HEK293T (cell line): Measurements from ENCODE around the gene CBFA2T2.
"Not testable (repeated sequence)": the region's sequence is repeated elsewhere in the genome, so short reads cannot be mapped to it uniquely, and the experiment has no call there.

Source experiments
- CTCF ChIA-PET: fragments of 350-600 bp; formaldehyde crosslinking; extraction: SDS; loops from one replicate; lab custom pipeline; 2021; ENCODE audit warnings: antibody characterized with exemption, inconsistent platforms; lab: Yijun Ruan, JAX
- POLR2A ChIA-PET: fragments of 350-600 bp; formaldehyde crosslinking; extraction: SDS; loops from one replicate; lab custom pipeline; 2020; ENCODE audit warnings: antibody characterized with exemption, inconsistent platforms; lab: Yijun Ruan, JAX
- DNase-seq: peaks from one replicate; pipeline ENCODE4 v3.0.0; 2012; ENCODE audit warnings: mixed read lengths; ENCODE audit errors: extremely low spot score
- ARNT ChIP-seq: fragments of 450-650 bp; IDR thresholded peaks from 2 replicates; pipeline ENCODE4 v1.6.1; 2017; ENCODE audit warnings: mild to moderate bottlenecking
- BHLHE40 ChIP-seq: fragments of 450-650 bp; IDR thresholded peaks from 2 replicates; pipeline ENCODE4 v1.6.1; 2016; ENCODE audit warnings: mild to moderate bottlenecking, moderate library complexity, borderline replicate concordance
- CTBP1 ChIP-seq: fragments of 450-650 bp; IDR thresholded peaks from 2 replicates; pipeline ENCODE4 v1.6.1; 2016; ENCODE audit warnings: borderline replicate concordance
- ELF4 ChIP-seq: fragments of 450-650 bp; IDR thresholded peaks from 2 replicates; pipeline ENCODE4 v1.6.1; 2017; ENCODE audit warnings: antibody characterized with exemption
- FOXA1 ChIP-seq: fragments of 450-650 bp; IDR thresholded peaks from 2 replicates; pipeline ENCODE4 v1.6.1; 2016; ENCODE audit warnings: mild to moderate bottlenecking
- FOXK2 ChIP-seq: fragments of 450-650 bp; IDR thresholded peaks from 2 replicates; pipeline ENCODE4 v1.6.1; 2016; ENCODE audit warnings: mild to moderate bottlenecking
- FOXM1 ChIP-seq: fragments of 450-650 bp; IDR thresholded peaks from 2 replicates; pipeline ENCODE4 v1.6.1; 2017; ENCODE audit warnings: mild to moderate bottlenecking, borderline replicate concordance
- HDGF ChIP-seq: fragments of 450-650 bp; IDR thresholded peaks from 2 replicates; pipeline ENCODE4 v1.6.1; 2017; ENCODE audit warnings: antibody characterized with exemption, borderline replicate concordance
- L3MBTL2 ChIP-seq: fragments of 450-650 bp; conservative IDR thresholded peaks from 2 replicates; pipeline ENCODE4 v1.6.1; 2016; ENCODE audit warnings: mild to moderate bottlenecking
- LEF1 ChIP-seq: fragments of 450-650 bp; IDR thresholded peaks from 2 replicates; pipeline ENCODE4 v1.6.1; 2017; ENCODE audit warnings: mild to moderate bottlenecking, borderline replicate concordance
- NFRKB ChIP-seq: fragments of 450-650 bp; IDR thresholded peaks from 2 replicates; pipeline ENCODE4 v1.6.1; 2016; ENCODE audit warnings: mild to moderate bottlenecking, moderate library complexity
- SP1 ChIP-seq: fragments of 450-650 bp; IDR thresholded peaks from 2 replicates; pipeline ENCODE4 v1.6.1; 2017
- SUZ12 ChIP-seq: fragments of 450-650 bp; IDR thresholded peaks from 2 replicates; pipeline ENCODE4 v1.6.1; 2016; ENCODE audit warnings: mild to moderate bottlenecking
- TARDBP ChIP-seq: fragments of 450-650 bp; IDR thresholded peaks from 2 replicates; pipeline ENCODE4 v1.6.1; 2016
- ZNF384 ChIP-seq: fragments of 450-650 bp; IDR thresholded peaks from 2 replicates; pipeline ENCODE4 v1.6.1; 2016
- TF ChIP-seq, protein P1 (sequence below): fragments of 450-650 bp; IDR thresholded peaks from 2 replicates; pipeline ENCODE4 v1.6.1; 2016

Gene CBFA2T2

DNA sequence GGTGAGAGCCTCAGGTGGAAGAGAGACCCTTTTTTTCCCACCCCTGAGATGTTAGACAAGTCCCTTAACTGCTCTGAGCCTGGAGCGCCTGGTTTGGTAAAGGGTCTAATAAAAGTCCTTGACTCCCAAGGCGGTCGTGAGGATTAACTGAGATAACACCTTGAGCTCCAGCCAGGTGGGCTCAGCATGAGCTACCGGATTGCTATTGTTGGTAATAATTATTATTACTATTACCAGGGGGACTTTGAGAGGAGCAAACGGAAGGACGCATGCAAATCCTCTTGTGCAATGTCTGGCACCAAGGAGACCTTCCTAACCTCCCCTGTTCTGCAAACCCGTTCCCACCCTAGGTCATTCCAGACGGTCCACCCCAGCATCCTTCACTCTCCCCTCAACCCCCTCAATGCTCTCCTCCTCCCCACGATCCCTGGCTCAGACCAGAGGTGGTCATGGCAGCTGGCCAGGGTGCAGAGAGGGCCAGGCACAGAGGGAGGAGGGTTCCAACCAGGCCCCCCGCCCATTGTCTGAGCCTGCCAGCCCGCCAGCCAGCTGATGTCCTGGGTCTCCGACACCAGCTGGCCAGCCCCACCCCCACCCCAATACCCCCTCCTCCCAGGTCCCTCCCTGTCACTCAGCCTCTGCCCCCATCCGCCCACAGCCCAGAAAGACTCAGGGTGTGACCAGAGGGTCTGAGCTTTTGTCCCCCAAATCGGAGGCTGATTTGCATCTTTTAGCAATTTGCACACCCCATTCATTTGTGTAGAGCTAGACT, 14.3 kb upstream of the CBFA2T2 start:
- TF ChIP-seq ARNT = no peak
- TF ChIP-seq CTBP1 = no peak
- no peak for TF ChIP-seq TARDBP
- POLR2A ChIA-PET = interaction anchor here (3.6 kb wide), 1 partner anchor 14 kb away, joined by 24 read pairs; the partner anchor contains the start of gene CBFA2T2
- CTCF ChIA-PET = interaction anchor here (1.1 kb wide), 1 partner anchor 14 kb away, joined by 3 read pairs; the partner anchor contains the start of gene CBFA2T2
- DNase-seq = no peak

GRCh38 chr20:33477386-33478234, 12.3 kb upstream of the CBFA2T2 start:
- no peak for DNase-seq
- CTCF ChIA-PET = no interaction called here
- TF ChIP-seq FOXM1 (no peak), BHLHE40 (no peak), TARDBP (no peak), HDGF (no peak), ARNT (no peak), ZNF384 (no peak), CTBP1 (no peak)
- POLR2A ChIA-PET = interaction anchor here (1.1 to 3.6 kb wide), 2 partner anchors 12 to 13 kb away, joined by 3 to 24 read pairs; partner anchors contain the start of gene CBFA2T2

DNA sequence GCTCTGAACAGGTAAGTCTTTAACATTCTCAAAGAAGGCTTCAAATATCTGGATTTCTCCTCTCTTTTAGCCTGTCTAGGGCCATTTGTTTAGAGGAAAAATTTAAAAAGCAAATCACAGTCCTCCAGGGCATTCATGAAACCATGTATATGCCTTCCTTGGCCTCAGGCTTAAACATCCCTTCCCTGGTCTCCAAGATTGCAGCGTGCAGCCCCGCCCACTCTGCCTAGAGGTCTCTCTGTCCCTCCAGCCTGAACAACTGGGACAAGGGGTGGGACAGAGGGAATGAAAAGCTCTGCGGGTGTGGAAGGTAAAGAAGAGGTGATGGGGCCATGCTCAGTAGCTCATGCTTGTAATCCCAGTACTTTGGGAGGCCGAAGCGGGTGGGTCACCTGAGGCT, 9.8 kb upstream of the CBFA2T2 start:
- ChIA-PET CTCF (no interaction called here), POLR2A (interaction anchor here (0.8 kb wide), 1 partner anchor 10 kb away, joined by 3 read pairs; the partner anchor contains the start of gene CBFA2T2)
- no peak for TF ChIP-seq ZNF384
- TF ChIP-seq, protein P1, sequence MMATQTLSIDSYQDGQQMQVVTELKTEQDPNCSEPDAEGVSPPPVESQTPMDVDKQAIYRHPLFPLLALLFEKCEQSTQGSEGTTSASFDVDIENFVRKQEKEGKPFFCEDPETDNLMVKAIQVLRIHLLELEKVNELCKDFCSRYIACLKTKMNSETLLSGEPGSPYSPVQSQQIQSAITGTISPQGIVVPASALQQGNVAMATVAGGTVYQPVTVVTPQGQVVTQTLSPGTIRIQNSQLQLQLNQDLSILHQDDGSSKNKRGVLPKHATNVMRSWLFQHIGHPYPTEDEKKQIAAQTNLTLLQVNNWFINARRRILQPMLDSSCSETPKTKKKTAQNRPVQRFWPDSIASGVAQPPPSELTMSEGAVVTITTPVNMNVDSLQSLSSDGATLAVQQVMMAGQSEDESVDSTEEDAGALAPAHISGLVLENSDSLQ = no peak
- TF ChIP-seq FOXK2 = no peak
- no peak for TF ChIP-seq CTBP1
- no peak for TF ChIP-seq FOXM1
- no peak for TF ChIP-seq BHLHE40
- TF ChIP-seq FOXA1 = no peak
- no peak for TF ChIP-seq ELF4
- TF ChIP-seq SP1 = no peak
- no peak for TF ChIP-seq LEF1
- TF ChIP-seq TARDBP = no peak
- TF ChIP-seq SUZ12 = no peak
- TF ChIP-seq HDGF = no peak
- no peak for TF ChIP-seq ARNT
- TF ChIP-seq NFRKB = no peak
- no peak for TF ChIP-seq L3MBTL2
- DNase-seq = no peak

DNA sequence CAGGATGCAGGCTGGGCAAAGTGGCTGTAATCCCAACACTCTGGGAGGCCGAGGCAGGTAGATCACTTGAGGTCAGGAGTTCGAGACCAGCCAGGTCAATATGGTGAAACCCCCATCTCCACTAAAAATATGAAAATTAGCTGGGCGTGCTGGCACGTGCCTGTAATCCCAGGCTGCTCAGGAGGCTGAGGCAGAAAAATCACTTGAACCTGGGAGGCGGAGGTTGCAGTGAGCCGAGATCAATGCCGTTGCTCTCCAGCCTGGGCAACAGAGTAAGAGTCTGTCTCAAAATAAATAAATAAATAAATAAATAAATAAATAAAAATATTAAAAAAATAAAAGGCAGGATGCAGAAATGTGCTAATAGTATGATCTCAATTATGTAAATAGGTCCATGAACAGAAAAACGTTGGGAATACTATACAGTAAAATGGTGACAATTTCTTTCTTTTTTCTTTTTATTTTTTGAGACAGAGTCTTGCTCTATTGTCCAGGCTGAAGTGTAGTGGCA, 8.4 kb upstream of the CBFA2T2 start:
- DNase-seq = no peak
- ChIA-PET POLR2A (no interaction called here), CTCF (no interaction called here)
- TF ChIP-seq ZNF384 (no peak), L3MBTL2 (no peak), BHLHE40 (no peak), HDGF (no peak), ARNT (no peak), FOXM1 (no peak), SP1 (no peak), SUZ12 (no peak), NFRKB (no peak), TARDBP (no peak), FOXK2 (no peak), LEF1 (no peak), CTBP1 (no peak), FOXA1 (no peak), ELF4 (no peak)
- TF ChIP-seq, protein P1 = no peak

DNA sequence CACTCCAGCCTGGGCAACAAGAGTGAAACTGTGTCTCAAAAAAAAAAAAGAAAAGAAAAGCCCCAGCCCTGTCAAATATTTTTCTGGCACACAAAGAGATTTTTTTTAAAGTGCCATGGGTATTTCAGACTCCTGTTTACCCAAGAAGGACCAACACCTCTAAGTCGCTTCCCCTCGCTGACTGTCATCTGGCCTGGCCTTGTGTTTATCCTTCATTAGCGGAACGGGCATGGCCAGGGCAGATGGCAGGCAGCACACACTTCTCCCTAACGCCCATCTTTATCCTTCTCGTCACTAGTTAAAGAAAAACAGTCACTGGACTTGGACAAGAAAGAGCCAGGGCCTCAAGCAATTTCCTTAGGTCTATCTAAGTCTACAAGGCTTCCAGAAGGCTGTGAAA, 7.3 kb upstream of the CBFA2T2 start:
- ChIA-PET POLR2A (no interaction called here), CTCF (no interaction called here)
- TF ChIP-seq L3MBTL2 = no peak
- no peak for DNase-seq

- POLR2A ChIA-PET, DNase-seq, CTCF ChIA-PET: not testable (repeated sequence)
Measured at GRCh38 chr20:33483186-33483585, 6.7 kb upstream of the CBFA2T2 start.

- ChIA-PET POLR2A (interaction anchor here (0.8 to 2.5 kb wide), 3 partner anchors 11 to 45 kb away, joined by 3 to 15 read pairs (median 8); no protein-coding TSS in a partner anchor), CTCF (no interaction called here)
- no peak for DNase-seq
- TF ChIP-seq L3MBTL2 (no peak), FOXA1 (no peak)
Measured at GRCh38 chr20:33488201-33488600, 1.7 kb upstream of the CBFA2T2 start.
